ENCODE data around the gene KIAA0319L. TPM values are rescaled to one million over a fixed set of nuclear protein-coding genes. Genes with fewer than 3 reads are reported as not detected.

Gene KIAA0319L
- total and polyA plus RNA-seq, 7 donors: 8.3 to 50.4 (median 30.7) TPM

DNA sequence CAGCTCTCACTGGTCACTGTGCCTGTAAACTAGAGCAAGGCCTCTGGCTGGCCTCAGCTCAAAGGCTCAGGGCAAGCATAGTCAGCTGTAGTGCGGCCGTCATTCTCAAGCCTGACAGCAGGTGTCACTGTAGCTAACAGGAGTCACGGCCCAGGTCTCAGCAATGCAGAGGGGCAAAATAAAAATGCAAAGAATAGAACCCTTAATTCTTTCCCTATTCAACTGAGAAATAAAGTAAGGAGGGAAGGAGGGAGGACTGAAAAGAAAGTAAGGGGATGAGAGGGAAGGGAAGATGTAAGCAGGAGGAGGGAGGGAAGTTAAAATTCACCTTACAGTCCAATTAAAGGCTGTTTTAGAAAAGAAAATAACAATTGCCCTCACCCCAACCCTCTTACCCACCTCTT, 106.1 kb downstream of the KIAA0319L start:
- no peaks in the 10 kb centered on the region for H3K9me3 ChIP-seq
- TF ChIP-seq, protein P1, sequence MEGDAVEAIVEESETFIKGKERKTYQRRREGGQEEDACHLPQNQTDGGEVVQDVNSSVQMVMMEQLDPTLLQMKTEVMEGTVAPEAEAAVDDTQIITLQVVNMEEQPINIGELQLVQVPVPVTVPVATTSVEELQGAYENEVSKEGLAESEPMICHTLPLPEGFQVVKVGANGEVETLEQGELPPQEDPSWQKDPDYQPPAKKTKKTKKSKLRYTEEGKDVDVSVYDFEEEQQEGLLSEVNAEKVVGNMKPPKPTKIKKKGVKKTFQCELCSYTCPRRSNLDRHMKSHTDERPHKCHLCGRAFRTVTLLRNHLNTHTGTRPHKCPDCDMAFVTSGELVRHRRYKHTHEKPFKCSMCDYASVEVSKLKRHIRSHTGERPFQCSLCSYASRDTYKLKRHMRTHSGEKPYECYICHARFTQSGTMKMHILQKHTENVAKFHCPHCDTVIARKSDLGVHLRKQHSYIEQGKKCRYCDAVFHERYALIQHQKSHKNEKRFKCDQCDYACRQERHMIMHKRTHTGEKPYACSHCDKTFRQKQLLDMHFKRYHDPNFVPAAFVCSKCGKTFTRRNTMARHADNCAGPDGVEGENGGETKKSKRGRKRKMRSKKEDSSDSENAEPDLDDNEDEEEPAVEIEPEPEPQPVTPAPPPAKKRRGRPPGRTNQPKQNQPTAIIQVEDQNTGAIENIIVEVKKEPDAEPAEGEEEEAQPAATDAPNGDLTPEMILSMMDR (IDR thresholded peaks at IDR 0.05): peak; percentile 67 to 81 (median 75)
- TF ChIP-seq EP300 (IDR thresholded peaks at IDR 0.05) (no peak), POLR2A (IDR thresholded peaks at IDR 0.05) (no peak), POLR2AphosphoS5 (IDR thresholded peaks at IDR 0.05) (no peak)
- intact Hi-C loops (cut with DNase I): loop anchor here (1.0 to 5.0 kb wide), 3 partner anchors 113 to 322 kb away; partner anchors contain the start of gene C1orf216
- 4 to 9% methylated on average over 3 of the region's 3 CpGs for WGBS, 2 donors
- H3K4me1 ChIP-seq: peaks cover 0 to 38% (median 28%) of the 10 kb centered on the region in 4 donors
- peak overlapping the region; percentile 37 to 69 (median 56) for H3K27ac ChIP-seq
- no peak overlapping the region for H3K4me3 ChIP-seq
- peak; percentile 86 for DNase-seq
- H3K36me3 ChIP-seq: peaks cover 0 to 66% (median 27%) of the 10 kb centered on the region in 4 donors
- H3K27me3 ChIP-seq: no peaks in the 10 kb centered on the region

DNA sequence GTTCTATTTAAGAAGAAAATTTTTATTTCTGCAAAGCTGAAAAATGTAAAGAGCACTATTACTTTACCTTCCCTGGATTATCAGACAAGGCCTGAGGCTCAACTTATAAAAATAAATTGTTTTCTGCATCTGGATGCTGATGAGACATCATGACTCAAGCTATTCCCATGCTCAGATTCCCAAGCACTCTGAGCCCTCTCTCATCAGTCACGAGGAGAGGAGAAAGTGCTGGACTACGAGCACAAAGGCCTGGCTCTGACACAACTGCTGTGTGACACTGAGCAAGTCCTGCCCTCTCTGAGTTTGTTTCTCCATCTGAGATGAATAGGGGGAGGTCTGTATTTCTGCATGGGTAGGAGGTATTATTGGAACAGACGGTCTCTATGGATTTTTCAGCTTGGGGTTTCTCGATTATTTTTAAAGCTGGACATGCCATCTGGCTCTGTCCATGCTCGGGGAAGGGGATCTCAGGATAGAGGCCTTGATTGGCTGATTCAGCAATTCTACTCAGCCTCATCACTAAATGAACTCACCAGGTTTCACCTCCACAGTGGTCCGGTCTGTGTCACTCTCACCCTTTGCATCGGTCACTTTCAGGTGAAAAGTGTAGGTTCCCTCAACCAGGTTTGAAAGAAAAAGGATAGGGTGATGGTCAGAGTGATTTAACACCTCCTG, 107.7 kb downstream of the KIAA0319L start:
- no peaks in the 10 kb centered on the region for H3K27me3 ChIP-seq
- no peak for DNase-seq
- intact Hi-C loops (cut with DNase I): loop anchor here (2.0 to 5.0 kb wide), 2 partner anchors 268 to 323 kb away; partner anchors contain the start of gene C1orf216
- peaks cover 0 to 34% (median 24%) of the 10 kb centered on the region in 4 donors for H3K4me1 ChIP-seq
- H3K36me3 ChIP-seq: peaks cover 0 to 78% (median 28%) of the 10 kb centered on the region in 4 donors
- TF ChIP-seq, protein P1 (IDR thresholded peaks at IDR 0.05): no peak
- TF ChIP-seq EP300 (IDR thresholded peaks at IDR 0.05) (no peak), POLR2AphosphoS5 (IDR thresholded peaks at IDR 0.05) (no peak), POLR2A (IDR thresholded peaks at IDR 0.05) (no peak)
- 95% methylated on average over 7 of the region's 7 CpGs for WGBS, 2 donors
- H3K4me3 ChIP-seq: no peak overlapping the region
- H3K9me3 ChIP-seq: no peaks in the 10 kb centered on the region
- H3K27ac ChIP-seq: no peak overlapping the region

DNA sequence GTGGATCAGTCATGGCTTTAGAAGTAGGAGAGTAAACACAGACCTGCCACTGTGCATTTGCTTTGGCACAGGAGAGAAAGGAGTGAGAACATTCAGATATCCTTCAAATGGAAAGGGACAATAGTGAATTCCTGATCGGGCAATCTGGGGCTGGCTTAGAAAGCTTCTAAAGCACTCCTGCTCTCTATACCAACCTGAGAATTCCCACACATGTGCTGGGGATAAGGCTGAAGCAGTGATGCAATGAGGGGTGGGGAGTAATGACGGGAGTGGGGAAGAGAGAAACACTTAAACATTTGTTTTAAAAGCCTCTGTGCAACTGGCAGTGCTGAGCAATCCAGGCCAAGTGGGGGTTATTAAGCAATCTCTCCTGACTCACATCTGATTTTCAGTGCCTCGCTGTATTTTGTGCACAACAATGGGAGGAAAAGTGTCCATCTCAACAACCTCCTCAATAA, 108.8 kb downstream of the KIAA0319L start:
- peak; percentile 78 for DNase-seq
- intact Hi-C loops (cut with DNase I): no loop called here

DNA sequence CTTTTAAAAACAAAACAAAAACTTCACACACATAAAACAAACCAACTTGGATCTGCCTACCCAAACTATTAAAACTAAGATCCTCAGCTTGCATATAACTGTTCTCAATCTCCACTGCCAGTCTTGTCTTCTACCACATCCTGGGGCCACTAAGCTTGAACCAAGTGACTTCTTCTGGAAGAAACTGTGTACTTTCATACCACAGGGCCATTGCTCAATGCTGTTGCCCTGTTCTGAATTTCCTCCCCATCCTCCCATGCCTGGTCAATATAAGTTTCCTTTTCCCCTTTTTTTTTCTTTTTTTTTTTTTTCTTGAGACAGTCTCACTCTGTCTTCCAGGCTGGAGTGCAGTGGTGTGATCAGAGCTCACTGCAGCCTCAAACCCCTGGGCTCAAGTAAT, 109.9 kb downstream of the KIAA0319L start:
- Histone ChIP-seq H3K27ac (no peak overlapping the region), H3K27me3 (no peaks in the 10 kb centered on the region), H3K36me3 (peaks cover 7 to 83% (median 40%) of the 10 kb centered on the region in 4 donors), H3K4me1 (peaks cover 0 to 17% (median 12%) of the 10 kb centered on the region in 4 donors), H3K9me3 (no peaks in the 10 kb centered on the region), H3K4me3 (no peak overlapping the region)
- intact Hi-C loops (cut with DNase I): no loop called here
- TF ChIP-seq, protein P1 (IDR thresholded peaks at IDR 0.05): no peak
- no peak for TF ChIP-seq POLR2A (IDR thresholded peaks at IDR 0.05)
- no peak for TF ChIP-seq EP300 (IDR thresholded peaks at IDR 0.05)
- no peak for TF ChIP-seq POLR2AphosphoS5 (IDR thresholded peaks at IDR 0.05)
- DNase-seq: no peak

More for the DNA sequence above, 108.8 kb downstream of the KIAA0319L start:
- Histone ChIP-seq H3K9me3 (no peaks in the 10 kb centered on the region), H3K36me3 (peaks cover 0 to 80% (median 31%) of the 10 kb centered on the region in 4 donors), H3K4me1 (peaks cover 0 to 27% (median 21%) of the 10 kb centered on the region in 4 donors), H3K27me3 (no peaks in the 10 kb centered on the region), H3K4me3 (no peak overlapping the region), H3K27ac (no peak overlapping the region)
- WGBS, 2 donors: 86 to 89% methylated on average over 3 of the region's 3 CpGs
- TF ChIP-seq EP300 (IDR thresholded peaks at IDR 0.05) (no peak), POLR2AphosphoS5 (IDR thresholded peaks at IDR 0.05) (no peak), POLR2A (IDR thresholded peaks at IDR 0.05) (no peak)
- TF ChIP-seq, protein P1 (IDR thresholded peaks at IDR 0.05): no peak

All from sigmoid colon (tissue), 7 donors.